GM19467 (cell line): Measurements from ENCODE around the gene SKIC8.
A peak's percentile ranks its signal among the peaks of the same experiment; 100 is the strongest.

Source experiments
- ATAC-seq: cut with Tn5 transposase; IDR thresholded peaks from one replicate; pipeline ENCODE4 v1.9.1; 2021; ENCODE audit warnings: mild to moderate bottlenecking, moderate library complexity; ENCODE audit not compliant: unreplicated experiment

The SKIC8 gene

GRCh38 chr15:78299101-78299930, at the start of gene SKIC8:
Gene SKIC8 (minus strand): TSS chr15:78299609. CDS start chr15:78295686, 3,923 bp downstream.
- peak; percentile 77 for ATAC-seq

GRCh38 chr15:78347586-78348543, 48.5 kb upstream of the SKIC8 start:
- no peak for ATAC-seq

- no peak for ATAC-seq
Observed at GRCh38 chr15:78345396-78346125, 46.2 kb upstream of the SKIC8 start.

DNA sequence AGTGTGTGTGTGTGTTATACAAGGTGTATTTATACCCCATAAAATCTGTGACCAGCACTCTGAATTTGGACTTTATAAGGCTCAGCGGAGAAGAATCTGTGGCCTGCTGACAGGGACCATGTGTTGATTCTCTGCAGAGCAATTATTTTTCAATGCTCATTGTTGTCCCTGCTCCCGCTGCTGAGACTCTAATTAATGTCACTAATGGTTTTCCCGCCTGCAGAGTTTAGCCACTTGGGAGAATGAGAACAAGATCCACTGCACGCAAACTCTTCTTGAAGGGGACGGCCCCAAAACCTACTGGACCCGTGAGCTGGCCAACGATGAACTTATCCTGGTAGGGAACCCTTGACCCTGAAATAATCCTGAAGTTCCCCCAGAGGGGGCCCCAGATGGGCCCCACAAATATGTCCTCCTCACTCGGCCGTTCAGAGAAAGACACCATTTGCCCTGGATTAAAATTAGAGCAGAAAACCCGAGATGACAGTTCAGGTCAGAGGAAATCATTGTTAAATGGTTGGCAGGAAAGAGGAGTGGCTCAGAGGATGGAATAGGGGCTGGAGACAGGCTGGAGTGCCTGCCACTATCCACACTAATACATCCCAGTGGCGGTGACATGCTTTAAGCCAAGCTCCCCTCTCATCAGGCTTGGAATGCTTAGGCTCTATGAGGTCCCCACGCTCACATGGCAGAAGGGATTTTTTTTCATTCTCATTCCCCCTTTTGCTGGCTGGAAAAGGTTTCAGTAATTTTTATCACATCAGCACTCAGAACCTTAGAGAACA, 44.1 kb upstream of the SKIC8 start:
- ATAC-seq, result no peak

GRCh38 chr15:78342021-78342420, 42.6 kb upstream of the SKIC8 start:
- ATAC-seq, result no peak

DNA sequence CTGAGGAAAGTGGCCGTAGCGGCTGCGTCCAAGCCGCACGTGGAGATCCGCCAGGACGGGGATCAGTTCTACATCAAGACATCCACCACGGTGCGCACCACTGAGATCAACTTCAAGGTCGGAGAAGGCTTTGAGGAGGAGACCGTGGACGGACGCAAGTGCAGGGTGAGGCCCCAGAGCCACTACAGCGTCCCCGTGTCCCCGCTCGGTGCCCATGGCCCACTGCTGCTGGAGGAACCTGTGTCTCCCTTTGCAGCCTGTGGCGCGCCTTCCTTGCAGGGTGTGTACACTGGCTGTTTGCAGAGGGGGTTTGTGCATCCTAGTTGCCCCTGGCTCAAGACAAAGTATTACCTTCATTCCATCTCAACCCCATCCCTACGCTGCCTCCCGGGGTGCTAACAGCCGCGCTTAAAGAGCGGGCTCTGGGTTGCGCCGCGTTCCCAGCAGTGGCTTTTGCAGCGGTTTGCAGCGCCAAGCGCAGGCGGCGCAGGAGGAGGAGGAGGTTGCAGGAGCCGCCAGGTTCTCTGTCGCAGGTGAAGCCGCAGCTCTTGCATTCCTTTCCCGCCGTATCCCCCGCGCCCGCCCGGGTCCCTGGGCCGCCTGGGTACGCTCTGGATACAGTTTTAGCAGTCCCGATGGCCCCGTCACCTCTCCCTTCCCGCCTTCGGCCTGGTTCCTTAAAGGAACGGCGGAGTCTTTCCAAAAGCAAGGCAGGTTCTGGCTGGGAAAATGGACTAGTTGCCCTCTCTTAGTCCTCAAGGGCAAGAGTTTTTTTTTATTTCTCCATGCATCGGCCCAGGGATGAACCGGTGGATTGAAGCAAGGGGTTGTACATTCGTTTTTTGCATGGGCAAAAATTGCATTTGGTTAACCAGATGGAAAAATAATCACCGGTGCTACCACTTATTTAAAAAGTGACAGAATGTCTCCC, 41.9 kb upstream of the SKIC8 start:
- ATAC-seq, result no peak

GRCh38 chr15:78340231-78341056, 41.0 kb upstream of the SKIC8 start, which contains the start of gene CRABP1:
Gene CRABP1 (plus strand): TSS chr15:78340353. CDS start chr15:78340429, 76 bp downstream.
- no peak for ATAC-seq

GRCh38 chr15:78339559-78339958, 40.1 kb upstream of the SKIC8 start:
- ATAC-seq, result no peak

DNA sequence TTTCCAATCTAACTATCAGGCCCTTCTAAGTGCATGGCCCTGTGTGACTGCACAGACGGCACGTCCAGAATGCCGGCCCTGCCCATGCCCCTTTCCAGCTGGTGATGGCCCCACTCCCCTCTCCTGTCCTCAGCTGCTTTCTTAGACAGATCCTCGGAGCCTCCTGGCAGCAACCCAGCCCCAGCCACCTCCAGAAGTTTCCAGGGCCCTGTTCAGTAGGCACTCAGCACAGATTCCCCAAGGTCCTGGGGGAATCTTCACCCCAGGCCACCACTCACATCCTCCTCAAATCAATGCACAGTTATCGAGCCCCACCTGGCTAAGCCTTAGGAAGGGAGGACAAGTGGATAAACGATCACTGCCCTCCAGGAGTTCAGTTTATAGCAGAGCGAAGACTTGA, 39.4 kb upstream of the SKIC8 start:
- no peak for ATAC-seq

DNA sequence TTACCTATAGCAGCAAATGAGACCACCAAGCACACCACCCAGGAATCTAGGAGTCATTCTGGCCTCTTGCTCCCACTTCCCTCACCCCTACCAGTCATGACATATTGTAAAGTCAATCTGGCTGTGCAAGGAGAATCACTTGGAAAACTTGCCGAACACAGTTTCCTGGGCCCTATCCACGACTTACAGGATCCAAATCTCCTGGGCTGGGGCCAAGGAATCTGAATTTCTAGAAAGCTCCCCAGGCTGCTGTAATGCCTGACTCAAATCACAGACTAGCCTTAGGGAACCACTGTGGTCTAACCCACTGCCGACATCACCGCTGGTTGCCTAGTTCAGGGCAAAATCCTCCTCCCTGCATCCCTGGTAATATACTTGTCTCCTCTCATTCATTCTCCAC, 36.6 kb upstream of the SKIC8 start:
- no peak for ATAC-seq

DNA sequence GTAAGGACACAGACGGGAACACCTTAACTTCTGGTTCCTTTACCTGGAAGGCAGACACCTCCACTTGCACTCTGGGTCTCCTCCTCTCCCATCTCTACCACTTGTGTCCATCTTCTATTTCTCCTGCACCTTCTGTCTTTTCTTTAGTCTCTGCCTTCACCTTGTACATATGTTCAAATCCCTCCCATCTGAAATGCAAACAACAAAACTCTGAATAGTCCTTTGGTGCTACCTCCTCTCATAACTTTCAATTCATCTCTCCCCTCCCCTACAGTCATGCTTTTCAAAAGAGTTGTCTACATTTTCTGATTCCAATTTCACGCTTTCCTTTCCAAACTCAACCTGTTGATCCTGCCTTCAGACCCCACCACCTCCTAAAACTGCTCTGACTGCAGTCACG, 35.4 kb upstream of the SKIC8 start:
- ATAC-seq, result no peak

GRCh38 chr15:78329625-78330024, 30.2 kb upstream of the SKIC8 start:
- ATAC-seq, result no peak

DNA sequence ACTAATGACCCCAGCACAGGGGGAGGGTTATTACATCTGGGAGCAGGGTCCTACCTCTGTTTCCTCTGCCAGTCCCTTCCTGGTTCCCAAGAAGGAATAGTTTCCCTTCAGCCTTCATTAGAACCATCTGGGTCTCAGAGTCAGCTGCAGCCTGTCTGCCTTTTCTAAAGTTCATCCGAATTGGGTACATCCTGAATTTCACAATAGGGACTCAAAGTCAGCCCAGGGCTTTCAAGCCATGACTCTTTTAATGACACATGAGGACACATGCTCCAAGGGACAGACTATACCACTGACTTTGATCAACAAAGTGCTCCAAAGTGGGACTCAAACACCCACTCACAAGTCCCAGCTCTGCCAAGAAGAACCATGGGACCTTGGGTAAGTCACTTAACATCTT, 28.1 kb upstream of the SKIC8 start:
- no peak for ATAC-seq

- no peak for ATAC-seq
Observed at GRCh38 chr15:78325092-78325843, 25.9 kb upstream of the SKIC8 start.

DNA sequence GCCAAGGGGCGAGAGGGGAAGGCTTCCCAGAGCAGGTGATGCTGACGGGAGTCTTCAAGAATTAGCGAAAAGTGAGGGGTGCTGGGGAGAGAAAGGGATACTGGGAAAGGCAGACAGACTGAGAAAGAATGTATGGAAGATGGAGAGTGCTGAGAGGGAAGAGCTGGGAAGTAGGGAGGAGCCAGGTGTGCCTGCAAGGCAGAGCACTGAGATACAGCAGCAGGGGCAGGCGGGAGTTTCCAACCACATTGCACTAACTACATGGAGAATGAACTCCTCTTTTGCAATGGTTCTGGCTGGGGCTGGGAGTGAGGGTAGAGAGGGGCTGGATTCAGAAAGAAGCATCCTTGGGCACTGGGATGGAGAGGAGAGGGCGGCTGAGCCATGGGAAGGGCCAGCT, 24.7 kb upstream of the SKIC8 start:
- ATAC-seq, result no peak

GRCh38 chr15:78323693-78324092, 24.3 kb upstream of the SKIC8 start:
- no peak for ATAC-seq

GRCh38 chr15:78322724-78323521, 23.5 kb upstream of the SKIC8 start:
- ATAC-seq, result no peak
